ENCODE measurements around the gene TRIM31.

Gene TRIM31

GRCh38 chr6:30116724-30117123, 3.8 kb upstream of the TRIM31 start:
- TF ChIP-seq, protein P1, sequence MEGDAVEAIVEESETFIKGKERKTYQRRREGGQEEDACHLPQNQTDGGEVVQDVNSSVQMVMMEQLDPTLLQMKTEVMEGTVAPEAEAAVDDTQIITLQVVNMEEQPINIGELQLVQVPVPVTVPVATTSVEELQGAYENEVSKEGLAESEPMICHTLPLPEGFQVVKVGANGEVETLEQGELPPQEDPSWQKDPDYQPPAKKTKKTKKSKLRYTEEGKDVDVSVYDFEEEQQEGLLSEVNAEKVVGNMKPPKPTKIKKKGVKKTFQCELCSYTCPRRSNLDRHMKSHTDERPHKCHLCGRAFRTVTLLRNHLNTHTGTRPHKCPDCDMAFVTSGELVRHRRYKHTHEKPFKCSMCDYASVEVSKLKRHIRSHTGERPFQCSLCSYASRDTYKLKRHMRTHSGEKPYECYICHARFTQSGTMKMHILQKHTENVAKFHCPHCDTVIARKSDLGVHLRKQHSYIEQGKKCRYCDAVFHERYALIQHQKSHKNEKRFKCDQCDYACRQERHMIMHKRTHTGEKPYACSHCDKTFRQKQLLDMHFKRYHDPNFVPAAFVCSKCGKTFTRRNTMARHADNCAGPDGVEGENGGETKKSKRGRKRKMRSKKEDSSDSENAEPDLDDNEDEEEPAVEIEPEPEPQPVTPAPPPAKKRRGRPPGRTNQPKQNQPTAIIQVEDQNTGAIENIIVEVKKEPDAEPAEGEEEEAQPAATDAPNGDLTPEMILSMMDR (IDR thresholded peaks at IDR 0.05): peak; percentile 17; the same call in 1 of the 2 replicates

DNA sequence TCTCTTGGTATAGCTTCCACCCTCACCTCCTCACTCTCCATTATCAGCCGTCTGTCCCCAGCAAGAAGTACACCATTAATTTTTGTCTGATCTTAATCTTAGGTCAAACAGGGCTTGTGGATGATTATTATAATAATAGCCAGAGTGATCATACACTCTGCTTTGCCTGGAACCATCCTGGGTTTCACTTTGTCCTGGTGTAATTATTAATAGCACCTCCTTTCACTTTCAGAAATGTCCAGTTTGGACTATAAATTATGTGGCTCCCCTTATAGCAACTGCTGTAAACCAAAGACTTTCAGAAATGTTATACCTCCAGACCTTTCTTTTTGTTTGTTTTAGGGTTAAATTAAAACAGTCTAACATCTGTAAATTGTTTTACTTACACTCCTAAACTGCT, 951 bp upstream of the TRIM31 start:
- TF ChIP-seq, protein P1 (IDR thresholded peaks at IDR 0.05): no peak

DNA sequence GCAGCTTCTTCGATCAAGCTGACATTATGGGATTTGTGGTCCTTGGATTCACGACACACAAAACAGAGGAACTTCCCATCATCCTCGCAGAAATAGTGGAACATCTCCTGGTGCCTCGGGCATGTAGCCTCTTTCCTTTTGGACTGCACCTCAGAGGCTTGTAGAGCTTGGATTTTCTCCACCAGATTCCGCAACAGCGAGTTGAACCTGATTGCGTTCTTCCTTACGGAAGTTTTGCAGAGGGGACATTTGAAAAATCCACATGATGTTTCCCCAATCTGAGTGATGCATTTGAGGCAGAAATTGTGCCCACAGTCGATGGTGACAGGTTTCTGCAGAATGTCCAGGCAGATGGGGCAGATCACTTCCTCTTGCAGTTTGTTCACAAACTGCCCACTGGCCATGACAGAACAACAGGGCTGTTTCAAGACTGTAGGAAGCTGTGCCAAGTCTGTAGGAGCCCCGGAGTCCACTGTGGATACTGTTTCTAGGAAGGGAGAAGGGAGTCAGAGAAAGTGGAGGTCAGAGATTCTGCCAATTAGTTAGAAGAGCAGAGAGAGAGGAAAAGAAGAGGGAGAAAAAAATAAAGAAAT, 392 bp downstream of the TRIM31 start:
- TF ChIP-seq, protein P1 (IDR thresholded peaks at IDR 0.05): no peak

DNA sequence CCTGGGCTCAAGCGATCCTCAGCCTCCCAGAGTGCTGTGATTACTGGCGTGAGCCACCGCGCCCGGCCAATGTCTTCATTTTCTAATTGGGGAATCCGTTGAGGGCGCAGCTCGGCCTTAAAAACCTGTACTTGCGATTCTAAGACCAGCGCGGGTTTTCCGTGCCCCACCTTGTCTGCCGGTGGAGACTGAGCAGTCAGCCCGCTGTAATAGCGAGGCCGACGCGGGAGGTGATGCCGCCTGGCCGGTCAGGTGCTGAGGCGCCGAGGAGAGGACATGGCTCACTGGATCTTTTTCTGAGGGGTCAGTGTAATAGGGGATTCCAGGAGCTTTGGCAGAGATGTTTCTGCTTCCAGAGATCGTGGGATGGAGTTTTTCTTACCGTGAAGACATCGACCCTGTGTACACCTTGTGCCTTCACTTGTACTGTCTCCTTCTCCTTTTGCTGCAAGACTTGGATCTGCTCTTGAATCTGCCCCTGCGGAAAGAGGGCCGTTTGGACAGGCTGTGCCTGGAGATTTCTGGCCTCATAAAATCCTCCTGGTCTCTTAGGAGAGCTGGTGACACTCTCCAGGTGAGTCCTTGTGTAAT, 1.5 kb downstream of the TRIM31 start:
- TF ChIP-seq, protein P1 (IDR thresholded peaks at IDR 0.05): no peak

DNA sequence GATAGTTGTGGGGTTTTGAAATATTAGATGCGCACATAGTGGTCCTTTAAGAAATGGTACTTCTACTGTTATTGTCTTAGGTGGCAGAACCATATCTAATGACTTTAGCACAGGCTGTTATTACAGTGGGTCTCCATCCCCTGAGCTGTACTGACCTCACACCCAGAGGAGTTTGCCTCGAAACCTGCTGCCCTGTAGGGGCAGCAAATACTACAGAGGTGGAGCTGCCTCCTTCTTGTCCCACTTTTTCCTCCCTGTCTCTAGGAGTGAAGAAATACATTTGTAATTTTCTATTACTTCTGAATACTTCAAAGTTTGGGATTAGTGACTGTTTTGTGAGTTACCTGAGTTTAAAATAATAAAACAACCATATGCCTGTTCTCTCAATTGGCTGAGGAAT, 8.2 kb downstream of the TRIM31 start:
- TF ChIP-seq, protein P1 (IDR thresholded peaks at IDR 0.05): no peak

DNA sequence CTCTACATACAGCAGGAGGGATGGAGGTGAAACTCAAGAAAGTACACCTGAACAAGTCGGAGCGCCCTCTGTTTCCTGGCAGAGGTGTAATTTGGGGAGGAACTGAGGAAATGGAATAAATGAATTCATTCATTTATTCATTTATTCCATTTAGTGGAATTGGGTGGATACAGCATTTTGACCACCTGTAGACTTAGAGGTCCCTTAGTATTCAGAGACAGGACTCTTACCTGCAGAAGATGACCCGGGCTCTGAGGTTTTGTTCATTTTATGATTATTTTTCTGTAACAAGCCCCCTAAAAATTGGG, 9.1 kb downstream of the TRIM31 start:
- TF ChIP-seq, protein P1 (IDR thresholded peaks at IDR 0.05): no peak

- TF ChIP-seq, protein P1 (IDR thresholded peaks at IDR 0.05): peak; percentile 83
Measured at GRCh38 chr6:30102970-30103871, 9.7 kb downstream of the TRIM31 start.
